Neutrophil (primary cell): ENCODE results near the gene TMEM198.

ENCODE experiments used
- H3K27ac ChIP-seq: fragments of 200-600 bp; sonication (generic); 2 replicates; pipeline ENCODE4 v1.5.1; 2016; ENCODE audit warnings: mild to moderate bottlenecking, moderate library complexity
- H3K27me3 ChIP-seq: fragments of 200-600 bp; sonication (generic); 2 replicates; pipeline ENCODE4 v1.6.0; 2016; ENCODE audit warnings: mild to moderate bottlenecking
- H3K36me3 ChIP-seq: fragments of 200-600 bp; sonication (generic); 2 replicates; pipeline ENCODE4 v1.5.1; 2017
- H3K4me1 ChIP-seq, 2 experiments: fragments of 200-600 bp in 1 of 2; sonication (generic) in 1 of 2; 1 replicate in 1 of 2; 2 replicates in 1 of 2; pipeline versions ENCODE4 v1.5.1 to v1.6.1; 2013 to 2016; ENCODE audit warnings: low read depth in 1 of 2, low read length in 1 of 2, mild to moderate bottlenecking in 1 of 2, moderate library complexity in 1 of 2; ENCODE audit not compliant: control insufficient read depth in 1 of 2, insufficient read depth in 1 of 2
- H3K4me3 ChIP-seq, 2 experiments: fragments of 200-600 bp in 1 of 2; sonication (generic) in 1 of 2; 1 replicate in 1 of 2; 2 replicates in 1 of 2; pipeline ENCODE4 v1.5.1; 2013 to 2016; ENCODE audit warnings: low read depth in 1 of 2, low read length in 1 of 2, mild to moderate bottlenecking in 1 of 2, moderate library complexity in 1 of 2
- H3K9me3 ChIP-seq: fragments of 200-600 bp; sonication (generic); 2 replicates; pipeline ENCODE4 v1.5.1; 2016
- TF ChIP-seq, protein P1 (sequence below): fragments of 200-600 bp; sonication (generic); IDR thresholded peaks from 2 replicates; pipeline ENCODE4 v1.5.1; 2016; ENCODE audit warnings: antibody characterized with exemption

Gene TMEM198

DNA sequence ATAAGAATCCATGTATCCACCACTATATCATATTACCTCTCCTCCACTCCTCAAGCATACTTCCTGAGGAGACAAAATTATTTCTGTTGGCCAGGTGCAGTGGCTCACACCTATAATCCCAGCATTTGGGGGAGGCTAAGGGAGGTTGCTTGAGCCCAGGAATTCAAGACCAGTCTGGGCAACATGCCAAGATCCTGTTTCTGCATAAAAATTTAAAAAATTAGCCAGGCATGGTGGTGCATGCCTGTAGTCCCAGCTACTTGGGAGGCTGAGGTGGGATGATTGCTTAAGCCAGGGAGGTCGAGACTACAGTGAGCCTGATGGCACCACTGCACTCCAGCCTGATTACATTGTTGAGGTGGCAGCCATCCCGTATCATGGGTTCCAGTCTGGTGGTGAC is 37.5 kb downstream of the TMEM198 start:
- Histone ChIP-seq H3K4me3 (no peak overlapping the region), H3K27me3 (peaks cover 15% of the 10 kb centered on the region), H3K36me3 (no peaks in the 10 kb centered on the region), H3K4me1 (no peaks in the 10 kb centered on the region), H3K27ac (no peak overlapping the region), H3K9me3 (no peaks in the 10 kb centered on the region)
- TF ChIP-seq, protein P1, sequence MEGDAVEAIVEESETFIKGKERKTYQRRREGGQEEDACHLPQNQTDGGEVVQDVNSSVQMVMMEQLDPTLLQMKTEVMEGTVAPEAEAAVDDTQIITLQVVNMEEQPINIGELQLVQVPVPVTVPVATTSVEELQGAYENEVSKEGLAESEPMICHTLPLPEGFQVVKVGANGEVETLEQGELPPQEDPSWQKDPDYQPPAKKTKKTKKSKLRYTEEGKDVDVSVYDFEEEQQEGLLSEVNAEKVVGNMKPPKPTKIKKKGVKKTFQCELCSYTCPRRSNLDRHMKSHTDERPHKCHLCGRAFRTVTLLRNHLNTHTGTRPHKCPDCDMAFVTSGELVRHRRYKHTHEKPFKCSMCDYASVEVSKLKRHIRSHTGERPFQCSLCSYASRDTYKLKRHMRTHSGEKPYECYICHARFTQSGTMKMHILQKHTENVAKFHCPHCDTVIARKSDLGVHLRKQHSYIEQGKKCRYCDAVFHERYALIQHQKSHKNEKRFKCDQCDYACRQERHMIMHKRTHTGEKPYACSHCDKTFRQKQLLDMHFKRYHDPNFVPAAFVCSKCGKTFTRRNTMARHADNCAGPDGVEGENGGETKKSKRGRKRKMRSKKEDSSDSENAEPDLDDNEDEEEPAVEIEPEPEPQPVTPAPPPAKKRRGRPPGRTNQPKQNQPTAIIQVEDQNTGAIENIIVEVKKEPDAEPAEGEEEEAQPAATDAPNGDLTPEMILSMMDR: no peak

DNA sequence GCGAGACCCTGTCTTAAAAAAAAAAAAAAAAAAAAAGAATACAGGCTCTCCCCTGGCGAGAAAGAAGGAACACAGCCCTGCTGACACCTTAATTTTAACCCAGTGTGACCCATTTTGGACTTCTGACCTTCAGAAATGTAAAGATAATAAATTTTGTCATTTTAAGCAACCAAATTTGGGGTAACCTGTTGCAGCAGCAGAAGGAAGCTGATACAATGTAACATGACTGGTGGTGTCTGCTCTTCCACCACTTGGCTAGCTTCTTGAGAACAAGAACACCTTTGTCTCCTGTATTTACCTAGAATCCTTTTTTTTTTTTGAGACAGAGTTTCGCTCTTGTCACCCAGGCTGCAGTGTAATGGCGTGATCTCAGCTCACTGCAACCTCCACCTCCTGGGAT is 47.3 kb downstream of the TMEM198 start:
- TF ChIP-seq, protein P1: no peak
- Histone ChIP-seq H3K36me3 (no peaks in the 10 kb centered on the region), H3K9me3 (no peaks in the 10 kb centered on the region), H3K4me3 (no peak overlapping the region), H3K4me1 (no peaks in the 10 kb centered on the region), H3K27ac (no peak overlapping the region), H3K27me3 (peaks cover 9% of the 10 kb centered on the region)

DNA sequence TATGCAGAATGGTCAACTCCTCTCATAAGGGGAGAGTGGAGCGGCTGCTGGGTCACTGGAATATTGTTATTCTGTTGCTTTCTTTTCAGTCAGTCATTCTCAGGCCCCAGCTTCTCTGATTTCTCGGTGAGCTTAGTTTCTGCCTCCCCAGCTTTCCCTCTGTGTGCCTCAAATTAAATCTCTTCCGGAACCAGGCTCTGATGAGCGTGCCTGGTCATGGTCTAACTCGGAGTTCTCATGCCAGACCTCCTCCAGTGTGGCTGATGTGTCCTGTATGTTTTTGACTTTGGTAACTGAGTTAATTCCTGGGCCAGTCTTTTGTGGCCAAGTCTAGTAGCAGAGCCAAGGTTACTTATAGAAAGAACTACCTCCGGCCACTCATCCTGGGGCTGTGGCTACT is 48.9 kb downstream of the TMEM198 start:
- no peaks in the 10 kb centered on the region for H3K9me3 ChIP-seq
- peaks cover 8% of the 10 kb centered on the region in 2 experiments for H3K4me1 ChIP-seq
- H3K27me3 ChIP-seq: peaks cover 9% of the 10 kb centered on the region
- H3K4me3 ChIP-seq: no peak overlapping the region
- no peaks in the 10 kb centered on the region for H3K36me3 ChIP-seq
- TF ChIP-seq, protein P1: no peak
- H3K27ac ChIP-seq: no peak overlapping the region

DNA sequence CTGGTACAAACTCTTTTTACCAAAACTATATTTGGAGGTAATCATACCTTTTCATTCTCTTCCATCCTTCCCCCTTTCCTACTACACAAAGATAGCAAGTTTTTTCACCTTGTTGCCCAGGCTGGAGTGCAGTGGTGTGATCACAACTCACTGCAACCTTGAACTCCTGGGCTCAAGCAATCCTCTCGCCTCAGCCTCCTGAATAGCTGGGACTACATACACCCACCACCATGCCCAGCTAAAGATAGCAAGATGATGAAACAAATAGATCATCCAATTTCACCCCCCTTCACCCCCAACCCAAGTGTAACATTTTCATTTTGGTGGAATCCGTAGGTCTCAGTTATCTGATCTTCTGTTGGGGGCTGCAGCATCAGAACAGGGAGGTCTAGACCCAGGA is 49.3 kb downstream of the TMEM198 start:
- Histone ChIP-seq H3K27me3 (peaks cover 9% of the 10 kb centered on the region), H3K9me3 (no peaks in the 10 kb centered on the region), H3K4me3 (no peak overlapping the region), H3K4me1 (peaks cover 10% of the 10 kb centered on the region in 2 experiments), H3K36me3 (no peaks in the 10 kb centered on the region), H3K27ac (no peak overlapping the region)
- TF ChIP-seq, protein P1: no peak

DNA sequence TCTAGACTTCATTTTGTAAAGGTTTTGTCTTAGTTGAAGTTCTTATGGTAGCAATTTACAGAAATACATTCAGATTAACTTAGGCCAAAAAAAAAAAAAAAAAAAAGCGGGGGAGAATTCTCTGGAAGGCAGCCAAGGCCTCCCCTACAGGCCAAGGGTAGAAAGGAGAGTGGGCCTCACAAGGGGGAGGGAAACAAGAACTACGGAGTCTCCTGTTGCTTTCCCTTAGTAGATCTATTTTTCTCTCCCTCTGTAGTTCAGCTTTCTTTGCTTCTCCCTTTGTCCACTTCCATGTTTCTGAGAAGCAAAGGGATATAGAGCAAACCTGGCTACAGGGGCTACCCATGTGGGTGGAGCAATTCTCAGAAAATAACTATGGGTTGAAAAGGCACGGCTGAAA is 51.4 kb downstream of the TMEM198 start:
- Histone ChIP-seq H3K4me3 (no peak overlapping the region), H3K36me3 (no peaks in the 10 kb centered on the region), H3K4me1 (peaks cover 16 to 17% of the 10 kb centered on the region in 2 experiments), H3K9me3 (no peaks in the 10 kb centered on the region), H3K27me3 (peaks cover 9% of the 10 kb centered on the region), H3K27ac (no peak overlapping the region)
- TF ChIP-seq, protein P1: no peak
